Activated CD4-positive, alpha-beta T cell treated with anti-CD3 and anti-CD28 coated beads for 4 hours (primary cell): ENCODE measurements around the gene EPB41L2.

Source experiments
- DNase-seq, 2 donors: peaks; one replicate each; pipeline ENCODE4 v3.0.0-alpha.2; 2020

Gene EPB41L2

DNA sequence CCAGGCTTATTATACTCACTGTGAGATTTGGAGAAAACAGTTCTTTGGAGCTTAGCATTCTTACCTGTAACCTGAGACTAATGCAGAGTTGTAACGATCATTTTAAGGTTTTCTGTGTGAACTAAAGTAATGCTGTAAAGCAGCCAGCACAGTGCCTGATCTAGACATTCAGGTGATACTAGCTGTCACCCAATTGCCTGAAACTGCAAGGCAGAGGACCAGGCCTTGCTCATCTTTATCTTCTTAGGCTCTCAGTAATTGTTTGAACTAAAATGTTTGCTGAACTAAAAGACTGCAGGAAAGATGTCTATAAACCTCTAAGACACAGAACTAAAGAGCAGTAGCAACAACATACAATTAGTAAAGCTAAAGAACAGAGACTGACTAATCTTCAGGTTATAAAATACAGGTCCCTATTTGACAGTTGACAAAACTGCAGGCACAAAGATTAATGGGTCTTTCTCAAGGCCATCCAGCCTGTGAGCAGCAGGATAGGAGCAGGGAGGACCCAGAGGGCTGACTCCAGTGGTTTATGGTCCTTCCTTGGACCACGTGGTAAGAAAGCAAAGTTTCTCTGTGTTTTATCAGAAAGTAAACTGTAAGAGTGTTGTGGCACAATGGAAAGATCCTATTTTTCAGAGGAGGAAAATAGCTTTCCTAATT, 204.4 kb downstream of the EPB41L2 start:
- DNase-seq, result no peak

DNA sequence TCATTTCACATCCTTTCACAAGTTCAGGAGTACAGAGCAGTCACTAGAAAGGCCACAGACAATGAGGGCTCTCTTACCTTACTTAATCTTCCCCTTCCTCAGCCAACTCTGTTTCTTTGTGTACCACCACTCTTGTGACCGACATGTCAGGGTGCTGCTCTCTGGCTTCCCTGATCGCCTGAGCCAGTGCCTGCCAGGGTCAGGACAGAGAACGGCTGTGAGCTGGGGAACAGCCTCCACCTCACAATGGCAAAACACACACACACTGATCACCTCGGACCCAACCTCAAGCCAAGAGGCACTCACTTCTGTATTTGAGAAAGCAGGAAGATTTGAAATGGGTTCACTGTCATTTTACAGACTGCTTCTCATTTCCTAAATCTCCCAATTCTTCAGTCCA, 205.0 kb downstream of the EPB41L2 start:
- DNase-seq, result no peak

DNA sequence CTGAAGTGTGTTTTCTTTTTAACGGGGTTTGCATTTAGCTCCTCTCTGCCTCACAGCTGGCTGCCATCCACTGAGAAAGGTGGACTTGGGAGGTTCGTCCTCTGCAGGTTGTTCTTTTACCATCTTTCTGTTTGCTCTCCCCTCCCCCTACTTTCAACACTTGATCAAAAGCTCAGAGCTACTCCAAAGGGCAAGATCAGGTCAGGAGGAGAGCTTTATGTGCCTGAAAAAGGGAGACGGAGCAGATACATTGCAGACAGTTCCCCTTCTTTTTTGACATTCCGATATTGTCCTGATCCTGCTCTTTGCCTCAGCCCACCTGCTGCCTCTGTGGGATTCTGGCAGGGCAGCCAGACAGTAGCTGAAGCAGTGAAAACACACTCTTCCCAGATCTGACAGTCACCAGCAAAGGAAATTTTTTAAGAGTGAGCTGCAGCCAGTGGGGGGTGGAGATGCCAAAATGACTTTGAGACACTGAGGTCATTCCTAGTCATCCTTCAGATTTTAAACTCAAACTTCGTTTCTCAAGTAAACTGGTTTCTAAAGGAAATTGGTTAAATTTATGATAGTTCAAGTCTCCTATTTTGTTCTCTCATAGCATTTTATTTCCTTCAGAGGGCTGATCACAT, 209.4 kb downstream of the EPB41L2 start:
- DNase-seq, result no peak

DNA sequence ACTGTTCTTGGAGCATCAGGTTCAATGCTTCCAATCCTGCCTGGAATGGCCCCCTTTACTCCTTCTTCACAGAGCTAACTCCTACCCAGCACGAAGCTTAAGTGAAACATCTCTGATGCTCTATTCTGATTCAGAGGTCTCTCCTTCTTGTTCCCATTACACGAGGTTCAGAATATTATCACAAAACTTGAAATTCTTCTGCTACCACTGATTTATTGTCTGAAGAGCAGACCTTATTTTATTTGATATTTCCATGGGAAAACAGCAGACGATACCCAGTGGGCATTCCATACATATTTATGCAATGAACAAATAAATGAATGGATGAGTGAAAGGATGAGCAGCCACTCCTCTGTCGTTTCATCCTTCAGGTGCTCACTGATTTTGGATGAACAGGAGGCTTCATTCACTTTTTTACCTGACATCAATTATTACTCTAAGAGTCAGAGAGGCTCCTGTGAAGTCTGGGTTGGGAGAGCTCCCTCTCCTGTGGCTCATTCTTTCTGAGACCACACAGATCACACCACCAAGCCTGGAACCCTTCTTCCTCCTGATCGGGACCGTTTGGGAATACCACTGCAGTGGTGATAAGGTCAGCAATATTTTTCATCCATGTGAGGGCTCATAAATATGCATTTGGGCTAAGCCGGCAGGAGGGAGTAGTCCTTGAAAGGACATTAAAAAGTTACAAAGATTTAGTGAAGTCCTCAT, 210.0 kb downstream of the EPB41L2 start:
- no peak for DNase-seq

DNA sequence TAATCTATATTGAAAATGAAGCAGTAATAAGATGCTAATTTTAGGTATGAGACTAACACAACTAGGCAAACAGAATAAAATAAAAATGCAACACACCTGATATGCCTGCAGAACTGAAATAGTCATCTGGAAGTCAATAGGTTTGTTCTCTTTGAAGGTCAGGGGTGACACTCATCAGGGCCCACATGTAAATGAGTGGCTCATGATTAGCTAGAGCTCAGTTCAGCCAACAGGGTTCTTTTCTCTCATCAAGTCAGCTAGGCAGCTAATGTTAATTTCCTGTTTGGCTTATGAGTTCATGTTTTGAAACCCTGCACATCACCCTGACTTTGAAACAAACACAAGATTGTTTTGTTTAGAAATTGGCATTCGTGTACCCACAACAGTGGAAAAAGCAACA, 212.0 kb downstream of the EPB41L2 start:
- no peak for DNase-seq

DNA sequence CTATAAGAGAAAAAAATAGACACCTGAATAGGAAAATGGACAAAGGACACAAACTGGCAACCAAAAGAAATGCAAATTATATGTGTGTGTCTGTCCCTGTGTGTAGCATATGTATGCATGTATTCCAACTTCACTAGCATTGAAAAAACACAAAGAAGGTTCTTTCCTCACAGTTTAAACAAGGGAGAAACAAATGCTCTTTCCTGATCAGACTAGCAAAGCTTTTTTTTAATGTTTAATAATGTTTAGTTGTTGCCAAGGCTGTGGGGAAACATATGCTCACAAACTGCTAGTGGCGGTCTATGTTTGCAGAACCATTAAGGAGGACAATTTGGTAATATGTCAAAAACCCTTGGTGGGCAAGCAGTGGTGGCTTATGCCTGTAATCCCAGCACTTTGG, 213.5 kb downstream of the EPB41L2 start:
- no peak for DNase-seq

DNA sequence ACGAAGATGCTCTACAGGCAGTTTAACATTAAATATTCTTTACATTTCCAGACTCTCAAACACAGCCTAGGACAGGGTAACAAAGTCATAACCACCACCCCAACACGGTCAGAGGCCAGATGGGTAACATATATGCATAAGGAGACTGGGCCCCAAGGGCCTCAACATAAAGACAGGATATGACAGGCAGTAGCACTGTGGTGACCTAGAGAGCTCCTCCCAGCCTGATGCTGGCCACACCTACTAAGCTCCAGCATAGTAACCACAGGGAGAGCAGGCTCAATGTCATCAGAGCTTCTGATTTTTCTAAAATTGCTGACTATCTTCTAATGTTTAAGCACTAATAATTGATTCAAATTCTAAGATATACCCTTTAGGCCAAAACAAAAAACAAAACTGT, 214.1 kb downstream of the EPB41L2 start:
- DNase-seq, result no peak

DNA sequence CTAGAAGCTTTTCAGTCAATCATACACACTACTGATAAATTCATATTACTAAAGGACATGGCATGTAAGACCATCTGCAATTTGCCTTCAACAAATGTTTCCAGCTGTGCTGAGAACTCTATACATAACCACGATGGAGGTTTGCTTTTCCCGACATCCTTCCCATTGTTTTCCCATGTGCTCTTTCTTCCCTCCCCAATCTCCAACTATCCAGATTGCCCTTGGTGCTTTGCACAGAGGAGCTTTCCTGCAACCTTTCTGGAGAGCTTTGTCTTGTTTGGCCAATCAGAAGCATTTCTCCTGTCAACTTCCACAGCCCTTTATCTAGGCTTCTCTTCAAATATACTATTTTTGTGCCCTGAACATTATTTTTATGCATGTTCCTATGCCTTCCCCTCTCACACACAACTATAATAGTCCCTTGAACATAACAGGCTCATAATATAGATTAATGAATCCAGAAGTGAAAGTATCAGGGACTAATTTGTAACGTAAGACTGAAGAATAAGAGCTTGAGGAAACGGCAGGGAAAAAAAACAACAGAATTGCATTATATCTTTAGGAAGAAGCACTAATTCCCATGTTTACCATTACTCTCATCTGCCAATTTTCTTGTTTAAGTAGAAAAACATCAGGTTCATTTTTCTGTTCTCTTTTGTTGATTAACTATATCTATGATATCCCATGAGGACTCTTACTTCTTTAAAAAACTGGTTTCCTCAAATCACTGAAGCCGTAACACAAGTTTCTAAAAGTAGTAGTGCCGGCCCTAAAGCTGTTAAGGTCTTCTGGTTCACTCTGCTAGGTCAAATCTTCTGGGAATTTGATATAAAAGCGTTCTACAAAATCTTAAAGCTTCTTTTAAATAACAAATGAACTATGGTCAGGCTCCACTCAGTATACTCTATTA, 215.8 kb downstream of the EPB41L2 start:
- DNase-seq, result no peak

DNA sequence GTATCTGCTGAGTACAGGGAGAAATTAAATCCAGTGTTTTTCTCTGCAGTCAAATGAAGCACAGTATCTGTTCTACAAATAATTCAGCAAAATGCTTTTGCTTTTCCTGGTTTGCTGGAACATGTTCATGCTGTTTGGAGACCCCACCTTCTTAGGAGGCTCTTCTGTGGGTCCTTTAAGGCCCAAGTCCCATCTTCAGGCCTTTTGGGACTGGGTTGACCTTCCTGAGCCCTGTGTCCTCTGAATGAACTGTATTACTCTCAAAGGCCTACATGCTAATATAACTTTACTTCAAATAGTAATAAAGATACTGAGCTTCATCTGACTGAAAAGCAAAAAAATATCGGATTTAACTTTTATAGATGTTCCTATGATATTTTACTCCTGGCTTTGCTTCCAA, 216.5 kb downstream of the EPB41L2 start:
- no peak for DNase-seq

DNA sequence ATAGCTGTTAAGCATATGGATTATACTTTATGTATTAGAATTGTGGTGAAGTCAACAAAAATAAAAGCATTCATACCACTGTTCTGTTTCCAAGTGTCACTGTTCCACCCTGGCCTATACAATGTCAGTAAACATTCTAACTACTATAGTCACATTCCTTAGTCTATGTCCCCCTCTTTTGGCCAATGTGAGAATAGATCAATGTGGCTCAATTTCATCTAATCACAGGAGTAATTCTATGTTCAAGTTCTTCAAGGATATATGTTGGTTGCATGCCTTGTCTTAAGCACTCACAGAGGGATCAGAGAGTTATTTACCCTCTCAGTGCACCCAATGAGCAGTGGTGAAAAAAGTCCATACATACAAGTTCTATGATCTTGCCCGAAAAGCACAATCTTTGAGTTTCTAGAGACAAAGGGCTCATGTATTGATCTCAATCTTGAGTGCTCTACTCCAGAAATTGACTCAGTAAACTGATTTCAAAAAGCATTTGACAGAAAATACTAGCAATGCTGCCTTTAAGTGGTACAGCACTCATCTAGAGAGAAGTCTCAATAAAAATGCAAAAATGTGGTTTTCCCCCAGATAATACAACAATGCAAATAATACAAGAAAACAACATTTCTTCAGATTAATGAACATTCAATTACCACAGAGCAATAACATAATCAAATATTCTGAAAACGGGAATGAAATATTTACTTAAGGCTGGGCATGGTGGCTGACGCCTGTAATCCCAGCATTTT, 219.3 kb downstream of the EPB41L2 start:
- DNase-seq, result peak in 1 of 2 donors; percentile 8

DNA sequence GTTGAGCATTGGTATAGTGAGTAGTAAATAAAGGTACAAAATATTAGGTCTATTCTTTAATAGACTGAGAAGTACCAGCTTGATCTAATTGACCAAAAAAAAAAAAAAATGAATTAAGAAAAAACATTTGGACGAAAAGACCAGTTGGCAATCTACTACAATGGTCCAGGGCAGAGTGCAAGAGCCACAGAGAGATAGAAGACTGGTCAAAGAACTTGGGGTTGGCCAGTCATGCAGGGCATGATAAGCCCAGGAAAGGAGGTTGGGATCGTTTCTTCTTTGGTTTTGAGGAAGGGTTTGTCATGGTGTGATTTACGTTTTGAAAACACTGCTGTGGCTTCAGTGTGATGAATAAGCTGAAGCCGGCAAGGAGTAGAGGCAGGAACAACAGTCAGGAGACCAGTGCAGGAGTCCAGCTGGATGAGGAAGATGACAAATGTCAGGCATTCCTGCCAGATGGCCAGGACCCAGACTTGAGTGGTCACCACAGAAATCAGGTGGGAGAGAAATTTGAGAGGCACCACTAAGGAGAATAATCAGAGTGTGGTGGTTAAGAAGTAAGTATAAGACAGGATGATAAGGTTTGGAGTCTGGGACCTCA, 221.8 kb downstream of the EPB41L2 start:
- DNase-seq, result no peak

DNA sequence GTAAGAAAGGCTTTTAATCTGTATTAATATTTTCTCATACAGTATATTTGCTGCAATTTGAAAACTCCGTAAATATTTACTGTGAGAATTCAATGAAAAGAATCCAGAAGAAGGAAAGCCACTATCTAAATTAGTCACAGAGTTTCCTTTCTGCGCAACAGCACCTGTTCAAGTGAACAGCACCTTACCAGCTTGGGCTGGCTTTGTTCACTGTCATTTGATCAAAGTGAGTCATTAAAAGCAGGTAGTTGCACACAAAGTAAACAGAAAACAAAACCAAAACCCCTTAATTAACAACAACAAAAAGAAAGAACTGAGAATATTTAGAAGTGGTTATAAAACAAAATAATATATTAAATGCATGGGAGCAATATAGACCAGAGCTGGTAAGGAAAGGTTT, 223.0 kb downstream of the EPB41L2 start:
- DNase-seq, result no peak

DNA sequence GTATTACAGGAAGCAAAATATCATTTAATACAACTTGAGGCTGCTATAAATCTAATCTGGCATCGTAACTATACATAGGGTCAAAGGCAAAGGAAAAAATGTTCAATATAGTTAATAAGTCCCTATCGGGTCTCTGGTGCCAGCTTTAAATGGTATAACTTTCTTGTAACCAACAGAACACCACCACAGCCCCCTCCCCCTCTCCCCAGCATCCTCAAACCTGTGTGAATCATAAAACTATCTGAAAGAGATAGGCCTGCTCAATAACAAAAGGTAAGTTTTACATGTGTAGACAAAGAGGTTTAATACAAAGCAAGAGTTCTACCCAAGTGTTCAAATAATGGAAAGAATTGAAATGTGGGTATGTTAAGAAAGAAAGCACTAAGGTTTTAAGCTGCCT, 223.7 kb downstream of the EPB41L2 start:
- no peak for DNase-seq

DNA sequence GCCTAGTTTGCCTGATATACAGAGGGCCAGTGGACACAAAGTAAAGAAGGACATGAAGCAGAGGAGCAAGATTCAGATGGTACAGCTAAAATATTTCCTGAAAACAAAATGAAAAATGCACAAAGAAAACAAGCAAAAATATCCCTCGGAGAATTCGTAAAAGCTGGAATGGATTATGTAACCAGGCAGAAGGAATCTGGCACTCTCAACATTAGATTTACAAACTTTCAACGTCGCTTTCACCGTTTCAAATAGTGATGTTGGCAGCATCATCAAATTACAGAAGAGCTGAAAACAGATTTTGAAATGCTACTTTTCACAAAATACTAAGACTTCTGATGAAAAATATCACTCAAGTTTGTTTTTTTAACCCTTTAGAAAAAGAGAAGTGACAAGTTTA, 224.1 kb downstream of the EPB41L2 start:
- DNase-seq, result no peak

DNA sequence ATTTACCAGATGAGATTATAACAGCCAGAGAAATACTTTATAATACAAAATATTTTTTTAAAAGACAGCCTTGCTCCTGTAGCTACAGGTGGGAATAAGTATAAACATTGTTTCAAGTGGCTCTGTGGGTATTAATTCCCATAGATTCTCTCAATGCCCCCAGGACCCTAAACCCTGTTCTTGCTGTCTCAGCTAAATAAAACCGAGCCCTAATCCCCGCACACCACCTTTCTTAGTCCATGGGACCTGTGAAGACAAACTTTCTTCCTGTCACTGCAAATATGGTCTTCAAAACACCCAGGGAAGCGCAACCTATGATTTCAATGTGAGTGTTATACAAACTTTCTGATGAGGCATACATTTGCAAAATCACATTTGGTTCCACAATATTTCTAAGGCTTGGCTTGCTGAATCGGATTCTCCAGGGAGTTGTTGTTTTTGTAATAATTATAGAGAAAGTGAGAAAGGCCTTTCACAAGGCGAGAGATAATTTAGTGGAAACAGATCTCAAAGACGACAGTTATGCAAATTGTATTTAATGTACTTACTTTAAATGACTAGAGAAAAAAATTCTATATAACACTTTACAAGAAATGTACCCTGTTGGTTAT, 224.7 kb downstream of the EPB41L2 start:
- no peak for DNase-seq

DNA sequence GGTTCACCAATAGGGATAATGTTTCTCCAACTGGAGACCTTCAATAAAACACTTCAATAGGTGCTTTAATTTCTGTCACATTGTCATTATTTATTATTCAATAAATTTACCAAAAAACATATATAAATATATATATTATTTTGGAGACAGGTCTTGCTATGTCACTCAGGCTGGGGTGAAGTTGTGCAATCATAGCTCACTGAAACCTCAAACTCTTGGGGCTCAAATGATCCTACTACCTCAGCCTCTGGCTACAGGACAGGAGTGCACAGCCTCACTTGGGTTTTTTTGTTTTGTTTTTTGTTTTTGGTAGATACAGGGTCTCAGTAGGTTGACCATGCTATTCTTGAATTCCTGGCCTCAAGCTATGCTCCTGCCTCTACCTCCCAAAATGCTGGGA, 226.0 kb downstream of the EPB41L2 start:
- DNase-seq, result no peak

DNA sequence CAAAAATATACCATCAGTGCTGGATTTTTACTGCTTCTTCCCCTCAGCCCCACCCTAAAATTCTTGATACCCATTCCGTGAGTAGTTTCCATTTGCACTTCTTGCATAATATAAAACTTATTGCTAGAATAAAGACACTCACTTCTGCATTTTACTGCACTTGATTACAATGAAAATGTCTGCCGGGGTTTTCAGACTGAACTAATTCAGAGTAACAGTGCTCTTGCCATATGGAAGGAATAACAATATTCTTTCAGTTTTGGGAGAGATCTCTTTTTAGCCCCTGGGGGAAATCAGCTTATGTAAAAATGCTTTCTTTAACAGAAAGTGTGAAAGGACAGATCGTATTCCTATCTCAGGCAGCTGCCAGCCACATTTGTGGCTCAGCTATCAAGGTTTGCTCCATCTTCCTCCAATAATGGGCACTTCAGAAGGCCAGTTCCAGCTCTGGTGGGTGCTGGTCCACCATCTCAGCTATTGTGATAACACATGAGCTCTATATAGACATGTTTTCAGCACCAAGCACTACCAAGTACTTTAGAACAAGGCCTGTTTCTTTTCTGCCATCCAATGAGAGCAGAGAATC, 226.9 kb downstream of the EPB41L2 start:
- DNase-seq, result no peak

DNA sequence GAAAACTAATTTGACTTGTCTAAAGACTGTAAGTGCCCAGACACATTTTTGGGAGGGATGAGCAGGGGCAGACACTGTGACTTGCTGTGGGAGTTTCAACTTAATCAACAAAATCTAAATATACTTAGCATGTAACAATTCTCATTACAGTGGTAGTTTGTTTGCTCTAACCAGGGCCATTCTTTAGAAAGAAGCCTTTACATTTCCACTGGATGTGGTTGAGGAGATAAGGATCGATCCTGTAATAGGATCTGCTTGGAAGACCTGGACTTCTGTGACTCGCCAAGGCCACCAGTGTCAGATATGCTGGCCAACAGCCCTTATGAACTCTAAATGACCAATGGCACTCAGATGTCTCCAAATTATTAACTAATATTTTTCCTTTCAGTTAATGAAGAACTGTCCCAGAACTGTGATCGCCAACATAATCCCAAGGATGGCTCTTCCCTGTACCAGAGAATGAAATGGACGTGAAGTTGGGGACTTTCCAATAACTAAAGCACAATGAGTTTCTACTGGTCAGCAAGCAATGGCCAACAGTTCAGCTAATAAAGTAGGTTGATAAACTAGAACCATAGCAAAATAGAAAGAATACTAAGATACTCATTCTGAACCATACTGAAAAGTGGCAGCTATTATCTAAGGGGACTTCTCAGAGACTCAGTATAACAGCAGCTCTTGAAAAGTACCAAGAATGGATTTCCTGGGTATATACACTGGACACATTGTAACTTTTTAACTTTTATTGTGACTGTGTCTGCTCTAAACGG, 228.4 kb downstream of the EPB41L2 start:
- no peak for DNase-seq

DNA sequence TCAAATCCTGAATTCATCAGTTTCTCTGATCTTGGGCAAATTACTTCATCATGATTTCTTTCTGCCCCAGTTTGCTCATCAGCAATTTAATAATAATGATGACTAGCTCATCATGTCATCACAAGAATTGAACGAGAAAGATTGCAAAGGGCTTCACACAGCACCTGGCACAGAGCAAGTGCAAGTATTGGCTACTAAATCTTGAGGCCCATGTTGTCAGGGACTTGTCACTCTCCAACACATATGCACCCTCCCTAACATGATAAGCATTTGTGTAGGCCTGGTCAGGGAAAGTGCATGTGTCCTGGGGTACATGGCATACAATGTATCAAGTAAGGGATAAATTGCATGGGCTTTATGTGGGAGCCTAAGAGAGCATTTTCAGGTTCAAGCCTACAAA, 229.5 kb downstream of the EPB41L2 start:
- no peak for DNase-seq

DNA sequence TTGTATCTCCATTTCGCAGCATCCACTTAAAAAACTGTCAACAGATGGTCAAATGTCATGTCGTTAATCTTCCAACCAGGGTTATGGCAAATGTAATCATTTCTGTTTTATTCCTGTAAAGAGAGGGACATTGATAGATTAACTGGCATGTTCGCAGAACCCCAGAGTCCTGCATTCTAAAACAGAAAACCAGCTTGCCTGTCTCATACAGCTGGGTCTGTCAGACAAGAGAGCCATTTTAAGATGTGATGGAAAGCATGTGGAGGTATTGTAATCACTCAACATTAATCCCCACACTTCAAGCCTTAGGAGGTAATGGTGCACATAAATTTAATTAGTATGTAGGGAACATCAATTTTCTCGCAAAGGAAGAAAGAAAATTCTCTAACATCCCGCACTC, 231.4 kb downstream of the EPB41L2 start:
- no peak for DNase-seq
